ENCODE measurements around the gene GATC. TPM values are rescaled to one million over a fixed set of nuclear protein-coding genes. Genes with fewer than 3 reads are reported as not detected.
A peak's percentile ranks its signal among the peaks of the same experiment; 100 is the strongest.

GATC gene
- total RNA-seq, 1 experiment from 2014 or later = 30.9 TPM

DNA sequence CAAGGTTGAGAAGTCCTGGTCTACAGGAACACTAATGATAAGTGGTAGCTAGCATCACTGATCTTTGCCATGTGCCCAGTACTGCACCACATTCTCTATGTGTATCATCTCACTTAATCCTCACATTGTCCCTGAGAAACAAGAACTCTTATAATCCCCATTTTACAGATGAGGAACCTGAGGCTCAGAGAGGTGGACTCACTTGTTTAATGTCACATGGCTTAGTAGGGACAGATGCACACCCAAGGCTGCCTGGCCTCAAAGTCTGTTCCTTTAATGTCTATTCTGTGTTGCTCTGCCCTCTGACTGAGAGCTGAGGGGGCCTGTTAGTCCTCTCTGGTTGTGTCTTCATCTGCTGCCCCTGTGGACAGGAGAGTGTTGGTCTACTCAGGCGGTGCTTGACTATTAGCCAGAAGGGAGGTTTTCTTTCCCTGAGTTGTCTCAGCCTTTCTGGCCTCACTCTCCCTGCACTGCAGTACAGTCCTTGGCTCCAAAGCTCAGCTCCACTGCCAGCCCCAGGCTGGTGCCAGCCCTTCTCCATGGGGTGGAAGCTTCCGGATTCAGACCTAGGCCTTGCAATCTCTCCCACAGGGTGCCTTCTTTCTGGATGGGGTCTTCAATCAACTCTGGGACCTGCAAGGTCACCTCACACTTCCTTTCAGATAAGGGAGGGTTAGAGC, 44.7 kb downstream of the GATC start:
- no peaks in the 10 kb centered on the region for H3K27me3 ChIP-seq (replicated peaks; ENCODE audit: control insufficient read depth, insufficient read depth, low read length)
- H3K4me1 ChIP-seq = 0 out of 2 replicates have a peak, but pooled peaks cover 6% of the 10 kb centered on the region
- Mint-ChIP-seq H3K27me3 (ENCODE audit: insufficient read depth, unreplicated experiment) (no peaks in the 10 kb centered on the region), H3K9me3 (ENCODE audit: unreplicated experiment) (no peaks in the 10 kb centered on the region), H3K27ac (ENCODE audit: unreplicated experiment) (no peak overlapping the region), H3K4me3 (ENCODE audit: unreplicated experiment) (no peak overlapping the region), H3K4me1 (ENCODE audit: low read depth, unreplicated experiment) (peaks cover 7% of the 10 kb centered on the region), H3K36me3 (ENCODE audit: insufficient read depth, unreplicated experiment) (peaks cover 4% of the 10 kb centered on the region)
- no peaks in the 10 kb centered on the region for H3K9me3 ChIP-seq
- ChIA-PET POLR2A (no interaction called here), CTCF (interaction anchor here (0.6 kb wide), 1 partner anchor 306 kb away, joined by 4 read pairs; no protein-coding TSS in a partner anchor)
- no peak for DNase-seq
- intact Hi-C loops (cut with micrococcal nuclease; ENCODE audit: unreplicated experiment) = no loop called here
- TF ChIP-seq, protein P1, sequence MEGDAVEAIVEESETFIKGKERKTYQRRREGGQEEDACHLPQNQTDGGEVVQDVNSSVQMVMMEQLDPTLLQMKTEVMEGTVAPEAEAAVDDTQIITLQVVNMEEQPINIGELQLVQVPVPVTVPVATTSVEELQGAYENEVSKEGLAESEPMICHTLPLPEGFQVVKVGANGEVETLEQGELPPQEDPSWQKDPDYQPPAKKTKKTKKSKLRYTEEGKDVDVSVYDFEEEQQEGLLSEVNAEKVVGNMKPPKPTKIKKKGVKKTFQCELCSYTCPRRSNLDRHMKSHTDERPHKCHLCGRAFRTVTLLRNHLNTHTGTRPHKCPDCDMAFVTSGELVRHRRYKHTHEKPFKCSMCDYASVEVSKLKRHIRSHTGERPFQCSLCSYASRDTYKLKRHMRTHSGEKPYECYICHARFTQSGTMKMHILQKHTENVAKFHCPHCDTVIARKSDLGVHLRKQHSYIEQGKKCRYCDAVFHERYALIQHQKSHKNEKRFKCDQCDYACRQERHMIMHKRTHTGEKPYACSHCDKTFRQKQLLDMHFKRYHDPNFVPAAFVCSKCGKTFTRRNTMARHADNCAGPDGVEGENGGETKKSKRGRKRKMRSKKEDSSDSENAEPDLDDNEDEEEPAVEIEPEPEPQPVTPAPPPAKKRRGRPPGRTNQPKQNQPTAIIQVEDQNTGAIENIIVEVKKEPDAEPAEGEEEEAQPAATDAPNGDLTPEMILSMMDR (IDR thresholded peaks at IDR 0.05; ENCODE audit: insufficient read depth in 1 of 2, low read depth in 1 of 2, low read length in 1 of 2, severe bottlenecking in 1 of 2, unreplicated experiment in 1 of 2) = no peak
- H3K36me3 ChIP-seq (ENCODE audit: control insufficient read depth, insufficient read depth, low read length) = no peaks in the 10 kb centered on the region
- no TSS peak for BruUV-seq (replicated peaks)
- no peak overlapping the region for H3K4me3 ChIP-seq (ENCODE audit: low read depth, low read length)

DNA sequence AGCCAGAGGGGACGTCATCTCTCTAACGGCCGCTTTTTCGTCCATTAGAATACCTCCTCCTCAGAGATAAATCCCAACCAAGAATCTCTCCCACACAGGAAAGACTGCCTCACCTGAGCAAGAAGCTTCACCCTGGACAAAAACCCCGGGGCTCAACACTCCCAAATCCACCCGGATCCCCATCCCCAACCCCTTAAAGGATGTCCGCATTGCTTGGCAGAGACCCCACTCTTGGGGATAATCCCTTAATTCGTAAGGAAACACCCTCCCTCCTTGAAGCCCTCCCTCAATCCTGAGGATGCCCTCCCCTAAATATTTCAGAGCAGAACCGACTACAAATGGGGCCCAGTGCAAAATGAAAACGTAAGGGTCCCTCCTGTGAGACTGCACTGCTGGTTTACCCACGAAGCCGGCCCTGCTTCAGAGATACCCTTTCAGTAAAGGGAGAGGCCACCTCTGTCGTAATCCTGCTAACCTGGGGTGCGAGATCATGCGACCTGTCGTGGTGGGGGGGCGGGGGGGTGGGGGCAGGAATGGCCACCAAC, 49.0 kb downstream of the GATC start:
- Mint-ChIP-seq H3K4me1 (ENCODE audit: low read depth, unreplicated experiment) (peaks cover 19% of the 10 kb centered on the region), H3K4me3 (ENCODE audit: unreplicated experiment) (peak overlapping the region; percentile 96), H3K27me3 (ENCODE audit: insufficient read depth, unreplicated experiment) (no peaks in the 10 kb centered on the region), H3K36me3 (ENCODE audit: insufficient read depth, unreplicated experiment) (peaks cover 35% of the 10 kb centered on the region), H3K27ac (ENCODE audit: unreplicated experiment) (peak overlapping the region; percentile 80), H3K9me3 (ENCODE audit: unreplicated experiment) (no peaks in the 10 kb centered on the region)
- ChIA-PET POLR2A (interaction anchor here (0.6 to 2.4 kb wide), 5 partner anchors 21 to 178 kb away, joined by 3 to 17 read pairs (median 4); partner anchors contain the start of genes COQ5 and POP5), CTCF (interaction anchor here (0.6 to 2.1 kb wide), 3 partner anchors 25 to 193 kb away, joined by 3 to 4 read pairs (median 3); partner anchors contain the start of genes COQ5 and SIRT4)
- TF ChIP-seq, protein P1 (IDR thresholded peaks at IDR 0.05; ENCODE audit: insufficient read depth in 1 of 2, low read depth in 1 of 2, low read length in 1 of 2, severe bottlenecking in 1 of 2, unreplicated experiment in 1 of 2) = no peak
- peaks cover 17% of the 10 kb centered on the region for H3K4me1 ChIP-seq
- no TSS peak for BruUV-seq (replicated peaks)
- H3K27me3 ChIP-seq (replicated peaks; ENCODE audit: control insufficient read depth, insufficient read depth, low read length) = no peaks in the 10 kb centered on the region
- no peak for DNase-seq
- peak overlapping the region; percentile 80 for H3K4me3 ChIP-seq (ENCODE audit: low read depth, low read length)
- H3K9me3 ChIP-seq = no peaks in the 10 kb centered on the region
- H3K36me3 ChIP-seq (ENCODE audit: control insufficient read depth, insufficient read depth, low read length) = peaks cover 1% of the 10 kb centered on the region; the same call in 1 of the 2 replicates
- intact Hi-C loops (cut with micrococcal nuclease; ENCODE audit: unreplicated experiment) = loop anchor here (1.0 kb wide), 1 partner anchor 34 kb away; the partner anchor contains the start of gene COQ5

DNA sequence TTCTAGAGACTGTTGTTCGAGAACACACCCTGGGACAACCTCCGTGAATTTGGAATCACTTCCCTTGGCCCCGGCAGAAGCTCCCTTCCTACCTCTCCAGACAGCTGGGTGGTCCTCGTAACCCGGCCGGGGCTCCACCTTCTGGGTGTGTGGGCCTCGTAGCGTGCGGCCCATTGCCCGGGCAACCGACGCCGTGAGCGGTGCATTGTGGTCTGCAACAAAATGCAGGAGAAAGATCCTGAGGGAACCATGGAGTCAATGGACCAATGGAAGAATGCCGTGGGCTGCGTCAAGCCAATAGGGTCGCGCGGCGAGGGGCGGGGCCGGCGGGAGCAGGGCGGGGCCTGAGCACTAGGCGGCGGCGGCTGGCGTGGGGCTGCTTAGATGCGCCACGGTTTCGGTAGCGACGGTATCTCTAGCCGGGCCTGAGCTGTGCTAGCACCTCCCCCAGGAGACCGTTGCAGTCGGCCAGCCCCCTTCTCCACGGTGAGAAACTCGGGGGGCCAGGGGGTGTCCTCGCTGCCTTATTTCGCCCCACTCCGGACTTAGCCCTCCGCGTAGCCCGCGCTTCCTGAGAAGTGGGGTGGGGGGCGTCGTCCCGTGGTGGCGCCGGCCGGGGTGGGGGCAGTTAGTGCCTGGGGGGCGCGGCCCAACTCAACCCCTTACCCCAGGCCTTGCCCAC, 49.6 kb downstream of the GATC start, which contains the start of gene DYNLL1:
TSS of gene DYNLL1 (plus strand) at position 383 of the 682 bp plus-strand sequence. CDS start 309 bp downstream, outside the sequence.
- POLR2A ChIA-PET = interaction anchor here (0.5 to 2.4 kb wide), 10 partner anchors 11 to 214 kb away, joined by 3 to 17 read pairs (median 4); partner anchors contain the start of genes COQ5, POP5 and UNC119B
- intact Hi-C loops (cut with micrococcal nuclease; ENCODE audit: unreplicated experiment) = loop anchor here (1.0 kb wide), 2 partner anchors 27 to 33 kb away; partner anchors contain the start of genes COQ5 and SRSF9
- H3K27me3 ChIP-seq (replicated peaks; ENCODE audit: control insufficient read depth, insufficient read depth, low read length) = no peaks in the 10 kb centered on the region
- BruUV-seq (replicated peaks) = no TSS peak
- H3K9me3 Mint-ChIP-seq (ENCODE audit: unreplicated experiment) = no peaks in the 10 kb centered on the region
- no peaks in the 10 kb centered on the region for H3K27me3 Mint-ChIP-seq (ENCODE audit: insufficient read depth, unreplicated experiment)
- peak within 1 kb of the TSS; percentile 96 for H3K4me3 Mint-ChIP-seq (ENCODE audit: unreplicated experiment)
- peaks cover 41% of the 10 kb centered on the region for H3K36me3 Mint-ChIP-seq (ENCODE audit: insufficient read depth, unreplicated experiment)
- peaks cover 17% of the 10 kb centered on the region for H3K4me1 ChIP-seq
- TF ChIP-seq, protein P1 (IDR thresholded peaks at IDR 0.05; ENCODE audit: insufficient read depth in 1 of 2, low read depth in 1 of 2, low read length in 1 of 2, severe bottlenecking in 1 of 2, unreplicated experiment in 1 of 2) = no peak
- peak within 1 kb of the TSS; percentile 80 for H3K4me3 ChIP-seq (ENCODE audit: low read depth, low read length)
- H3K9me3 ChIP-seq = no peaks in the 10 kb centered on the region
- peaks cover 1% of the 10 kb centered on the region; the same call in 1 of the 2 replicates for H3K36me3 ChIP-seq (ENCODE audit: control insufficient read depth, insufficient read depth, low read length)
- CTCF ChIA-PET = interaction anchor here (0.5 to 2.1 kb wide), 10 partner anchors 30 to 194 kb away, joined by 3 to 6 read pairs (median 4); partner anchors contain the start of genes COQ5, MLEC, POP5 and SIRT4
- peak; percentile 96 to 98 for DNase-seq
- H3K4me1 Mint-ChIP-seq (ENCODE audit: low read depth, unreplicated experiment) = peaks cover 19% of the 10 kb centered on the region
- H3K27ac Mint-ChIP-seq (ENCODE audit: unreplicated experiment) = peak within 1 kb of the TSS; percentile 80

All from Caco-2 (cell line).